Astrocyte (in vitro differentiated cells and primary cell): Measurements from ENCODE around the gene ARSI. TPM values are rescaled to one million over a fixed set of nuclear protein-coding genes. Genes with fewer than 3 reads are reported as not detected.

ENCODE experiments used
- DNase-seq: peaks from one replicate; pipeline ENCODE4 v3.0.0-alpha.2; 2010; ENCODE audit warnings: low read depth
- FAIRE-seq: peaks from 2 replicates; lab custom pipeline; 2011; peaks lifted over from hg19 to GRCh38; lab: Jason Lieb, UNC
- H2AFZ ChIP-seq: 2 replicates; pipeline ENCODE4 v1.6.0; 2012; ENCODE audit warnings: low read depth, low read length, inconsistent platforms
- H3K27ac ChIP-seq: 2 replicates; pipeline ENCODE4 v1.5.1; 2011; ENCODE audit warnings: low read depth, low read length, inconsistent platforms
- H3K27me3 ChIP-seq: 2 replicates; pipeline ENCODE4 v1.6.0; 2011; ENCODE audit warnings: low read length, inconsistent platforms; ENCODE audit not compliant: insufficient read depth
- H3K36me3 ChIP-seq: 2 replicates; pipeline ENCODE4 v1.5.1; 2011; ENCODE audit warnings: low read length, inconsistent platforms; ENCODE audit not compliant: insufficient read depth
- H3K4me1 ChIP-seq: 2 replicates; pipeline ENCODE4 v1.5.1; 2011; ENCODE audit warnings: low read length, inconsistent platforms; ENCODE audit not compliant: insufficient read depth
- H3K4me2 ChIP-seq: 2 replicates; pipeline ENCODE4 v1.6.0; 2012; ENCODE audit warnings: low read length, inconsistent platforms
- H3K4me3 ChIP-seq: 2 replicates; pipeline ENCODE4 v1.5.1; 2011; ENCODE audit warnings: low read depth, mild to moderate bottlenecking, low read length, inconsistent platforms; ENCODE audit not compliant: insufficient read depth
- H3K79me2 ChIP-seq: 2 replicates; pipeline ENCODE4 v1.6.0; 2012; ENCODE audit warnings: mild to moderate bottlenecking, low read length, inconsistent platforms; ENCODE audit not compliant: insufficient read depth
- H3K9ac ChIP-seq: 2 replicates; pipeline ENCODE4 v1.6.0; 2012; ENCODE audit warnings: mild to moderate bottlenecking, low read length, inconsistent platforms
- H3K9me3 ChIP-seq: 2 replicates; pipeline ENCODE4 v1.5.1; 2012; ENCODE audit warnings: low read depth, mild to moderate bottlenecking, low read length, inconsistent platforms; ENCODE audit not compliant: insufficient read depth
- H4K20me1 ChIP-seq: 2 replicates; pipeline ENCODE4 v1.6.0; 2012; ENCODE audit warnings: low read length, inconsistent platforms; ENCODE audit not compliant: insufficient read depth
- H3K27ac Mint-ChIP-seq: one replicate; pipeline ENCODE4 v1.8.0; 2021; ENCODE audit warnings: mild to moderate bottlenecking, mixed read lengths; ENCODE audit not compliant: unreplicated experiment
- H3K27me3 Mint-ChIP-seq: one replicate; pipeline ENCODE4 v1.8.0; 2021; ENCODE audit warnings: low read depth, mixed read lengths; ENCODE audit not compliant: unreplicated experiment
- H3K36me3 Mint-ChIP-seq: one replicate; pipeline ENCODE4 v1.8.0; 2021; ENCODE audit warnings: low read depth, mixed read lengths; ENCODE audit not compliant: unreplicated experiment
- H3K4me1 Mint-ChIP-seq: one replicate; pipeline ENCODE4 v1.8.0; 2021; ENCODE audit warnings: low read depth, mixed read lengths; ENCODE audit not compliant: unreplicated experiment
- H3K4me3 Mint-ChIP-seq: one replicate; pipeline ENCODE4 v1.8.0; 2021; ENCODE audit warnings: mild to moderate bottlenecking, moderate library complexity, mixed read lengths; ENCODE audit not compliant: unreplicated experiment
- H3K9me3 Mint-ChIP-seq: one replicate; pipeline ENCODE4 v1.8.0; 2021; ENCODE audit warnings: mild to moderate bottlenecking, mixed read lengths; ENCODE audit not compliant: unreplicated experiment
- EZH2 ChIP-seq: IDR thresholded peaks from 2 replicates; pipeline ENCODE4 v1.6.1; 2012; ENCODE audit warnings: mild to moderate bottlenecking, low read length, inconsistent platforms; ENCODE audit not compliant: insufficient read depth
- total RNA-seq: library from RNA; stranded (reverse); gene quantifications from 2 replicates; pipeline ENCODE4 v1.2.1, GENCODE V29; 2021
- TF ChIP-seq, protein P1 (sequence below): IDR thresholded peaks from 2 replicates; pipeline ENCODE4 v1.5.1; 2011; ENCODE audit warnings: low read depth, mild to moderate bottlenecking, inconsistent platforms, low read length, moderate library complexity; ENCODE audit not compliant: insufficient read depth

The ARSI gene
- total RNA-seq, 1 donor from 2014 or later, result 23.0 TPM

DNA sequence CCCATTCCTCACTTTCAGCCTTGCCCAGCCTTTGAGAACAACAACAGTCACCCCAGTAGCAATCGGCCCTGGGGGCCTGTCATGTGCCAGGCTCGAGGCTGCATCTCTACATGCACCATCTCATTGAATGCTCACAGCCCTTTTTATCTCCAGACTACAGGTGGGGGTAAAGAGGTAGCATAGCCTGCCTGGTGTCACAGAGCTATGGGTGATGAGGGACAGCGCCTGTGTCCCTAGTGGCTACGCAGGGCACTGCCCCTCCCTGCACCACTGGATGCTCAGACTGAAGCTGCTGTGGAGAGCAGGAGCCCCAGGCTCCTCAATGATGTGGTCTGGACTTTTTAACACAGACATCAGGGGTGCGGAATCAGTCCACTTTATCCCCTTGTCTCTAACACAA, 15.9 kb downstream of the ARSI start:
- H3K9ac ChIP-seq, result no peak overlapping the region
- H3K4me3 Mint-ChIP-seq, result no peak overlapping the region
- H3K27ac Mint-ChIP-seq, result no peak overlapping the region
- no peak overlapping the region for H3K27ac ChIP-seq
- no peaks in the 10 kb centered on the region for H4K20me1 ChIP-seq
- peaks cover 3% of the 10 kb centered on the region for H3K27me3 ChIP-seq
- no peaks in the 10 kb centered on the region for H3K36me3 ChIP-seq
- H3K4me3 ChIP-seq, result no peak overlapping the region
- peaks cover 16% of the 10 kb centered on the region for H3K4me1 Mint-ChIP-seq
- no peak overlapping the region for H2AFZ ChIP-seq
- peaks cover 2% of the 10 kb centered on the region for H3K36me3 Mint-ChIP-seq
- no peak for TF ChIP-seq EZH2
- TF ChIP-seq, protein P1, sequence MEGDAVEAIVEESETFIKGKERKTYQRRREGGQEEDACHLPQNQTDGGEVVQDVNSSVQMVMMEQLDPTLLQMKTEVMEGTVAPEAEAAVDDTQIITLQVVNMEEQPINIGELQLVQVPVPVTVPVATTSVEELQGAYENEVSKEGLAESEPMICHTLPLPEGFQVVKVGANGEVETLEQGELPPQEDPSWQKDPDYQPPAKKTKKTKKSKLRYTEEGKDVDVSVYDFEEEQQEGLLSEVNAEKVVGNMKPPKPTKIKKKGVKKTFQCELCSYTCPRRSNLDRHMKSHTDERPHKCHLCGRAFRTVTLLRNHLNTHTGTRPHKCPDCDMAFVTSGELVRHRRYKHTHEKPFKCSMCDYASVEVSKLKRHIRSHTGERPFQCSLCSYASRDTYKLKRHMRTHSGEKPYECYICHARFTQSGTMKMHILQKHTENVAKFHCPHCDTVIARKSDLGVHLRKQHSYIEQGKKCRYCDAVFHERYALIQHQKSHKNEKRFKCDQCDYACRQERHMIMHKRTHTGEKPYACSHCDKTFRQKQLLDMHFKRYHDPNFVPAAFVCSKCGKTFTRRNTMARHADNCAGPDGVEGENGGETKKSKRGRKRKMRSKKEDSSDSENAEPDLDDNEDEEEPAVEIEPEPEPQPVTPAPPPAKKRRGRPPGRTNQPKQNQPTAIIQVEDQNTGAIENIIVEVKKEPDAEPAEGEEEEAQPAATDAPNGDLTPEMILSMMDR, result peak; percentile 18
- peaks cover 14% of the 10 kb centered on the region for H3K4me1 ChIP-seq
- DNase-seq (no peak), FAIRE-seq (no peak)
- no peaks in the 10 kb centered on the region for H3K79me2 ChIP-seq
- H3K9me3 ChIP-seq, result no peaks in the 10 kb centered on the region
- peaks cover 15% of the 10 kb centered on the region for H3K27me3 Mint-ChIP-seq
- peaks cover 2% of the 10 kb centered on the region for H3K9me3 Mint-ChIP-seq
- no peak overlapping the region for H3K4me2 ChIP-seq

DNA sequence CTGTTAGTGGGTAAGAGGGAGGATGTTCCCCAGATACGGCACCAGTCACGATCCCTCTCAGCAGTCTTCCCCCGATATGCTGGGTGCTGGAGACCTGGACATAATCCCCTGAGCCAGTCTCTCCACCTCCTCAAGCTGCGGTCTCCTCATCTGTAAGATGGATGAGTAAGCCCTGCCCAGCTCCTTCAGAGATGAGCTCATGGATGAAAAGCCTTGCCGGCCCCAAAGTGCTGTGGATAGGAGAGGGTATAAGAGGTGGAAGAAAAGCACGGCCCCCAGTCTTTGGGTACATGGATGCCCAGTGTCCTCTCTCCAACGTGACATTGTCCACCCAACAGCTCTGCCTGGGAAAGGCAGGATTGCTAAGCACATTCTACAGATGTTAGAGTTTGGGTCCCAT, 17.6 kb downstream of the ARSI start:
- Mint-ChIP-seq H3K36me3 (peaks cover 2% of the 10 kb centered on the region), H3K27me3 (peaks cover 15% of the 10 kb centered on the region), H3K27ac (no peak overlapping the region), H3K9me3 (peaks cover 2% of the 10 kb centered on the region), H3K4me1 (peaks cover 15% of the 10 kb centered on the region), H3K4me3 (no peak overlapping the region)
- peaks cover 3% of the 10 kb centered on the region for H3K27me3 ChIP-seq
- TF ChIP-seq, protein P1, result no peak
- no peak for TF ChIP-seq EZH2
- no peak overlapping the region for H3K4me3 ChIP-seq
- no peaks in the 10 kb centered on the region for H3K9me3 ChIP-seq
- H3K79me2 ChIP-seq, result no peaks in the 10 kb centered on the region
- no peak overlapping the region for H3K4me2 ChIP-seq
- H3K9ac ChIP-seq, result no peak overlapping the region
- no peak overlapping the region for H3K27ac ChIP-seq
- peak; percentile 44 for DNase-seq
- no peaks in the 10 kb centered on the region for H4K20me1 ChIP-seq
- no peaks in the 10 kb centered on the region for H3K36me3 ChIP-seq
- no peak for FAIRE-seq
- H2AFZ ChIP-seq, result no peak overlapping the region
- peaks cover 9% of the 10 kb centered on the region for H3K4me1 ChIP-seq

DNA sequence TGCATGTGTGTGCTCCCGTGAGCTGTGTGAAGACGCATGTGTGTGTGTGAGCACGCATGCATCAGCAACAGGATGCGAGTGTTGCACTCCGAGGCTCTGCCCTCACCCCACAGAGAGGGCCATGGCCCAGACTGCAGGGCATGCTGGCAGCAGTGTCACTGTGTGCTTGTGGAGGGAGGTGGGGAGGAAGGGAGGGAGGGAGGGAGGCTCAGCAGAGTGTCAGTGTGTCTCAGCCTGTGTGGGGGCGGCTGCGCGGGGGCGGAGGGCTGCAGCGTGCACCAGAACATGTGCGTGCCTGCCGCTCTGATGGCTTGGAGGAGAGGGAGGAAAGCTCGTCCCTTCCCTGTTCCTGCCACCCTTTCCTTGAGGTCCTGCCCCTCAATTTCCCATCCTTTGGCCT, 18.4 kb downstream of the ARSI start:
- Histone ChIP-seq H3K4me1 (peaks cover 12% of the 10 kb centered on the region), H3K79me2 (no peaks in the 10 kb centered on the region), H3K4me2 (no peak overlapping the region), H3K9me3 (no peaks in the 10 kb centered on the region), H3K4me3 (no peak overlapping the region), H3K27me3 (peaks cover 2% of the 10 kb centered on the region), H3K9ac (no peak overlapping the region), H3K27ac (no peak overlapping the region), H4K20me1 (no peaks in the 10 kb centered on the region), H3K36me3 (no peaks in the 10 kb centered on the region), H2AFZ (no peak overlapping the region)
- FAIRE-seq (no peak), DNase-seq (no peak)
- Mint-ChIP-seq H3K4me3 (no peak overlapping the region), H3K27ac (no peak overlapping the region), H3K9me3 (peaks cover 2% of the 10 kb centered on the region), H3K36me3 (peaks cover 2% of the 10 kb centered on the region), H3K4me1 (peaks cover 18% of the 10 kb centered on the region), H3K27me3 (peaks cover 15% of the 10 kb centered on the region)
- TF ChIP-seq EZH2, result no peak
